ENCODE measurements around the gene ADAMTS3.
"Not testable (repeated sequence)": the region's sequence is repeated elsewhere in the genome, so short reads cannot be mapped to it uniquely, and the experiment has no call there.

Gene ADAMTS3

DNA sequence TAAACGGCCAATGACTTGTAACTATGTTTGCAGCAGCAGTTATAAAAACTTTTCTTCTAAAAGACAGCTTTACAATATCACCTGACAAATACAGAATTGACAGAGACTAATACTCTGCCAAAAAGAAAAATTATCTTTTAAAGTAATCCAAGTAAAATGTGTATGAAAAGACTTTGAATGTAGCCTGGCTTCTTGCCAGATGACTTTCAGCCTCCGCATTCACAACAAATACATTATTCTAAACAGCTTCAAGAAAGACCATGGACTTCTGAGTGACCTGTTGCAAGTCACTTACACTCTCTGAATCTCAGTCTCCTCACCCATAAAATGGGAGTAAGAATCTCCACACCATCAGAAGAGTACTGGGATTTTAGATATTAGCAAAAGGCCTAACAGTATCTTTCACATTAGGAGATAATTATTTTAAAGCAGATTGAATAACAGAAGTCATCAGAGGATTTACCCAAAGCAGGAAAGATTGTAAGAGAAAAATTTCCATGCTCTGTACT is 2.5 kb downstream of the ADAMTS3 start:
- no peak overlapping the region for H3K27ac Mint-ChIP-seq
- H3K27me3 Mint-ChIP-seq: peaks cover 49% of the 10 kb centered on the region
- ATAC-seq (no peak), DNase-seq (no peak)
- H3K4me3 Mint-ChIP-seq: no peak overlapping the region
- H3K9me3 Mint-ChIP-seq: peaks cover 3% of the 10 kb centered on the region
- no peaks in the 10 kb centered on the region for H3K36me3 Mint-ChIP-seq (ENCODE audit: low read depth)
- H3K4me1 Mint-ChIP-seq: peaks cover 14% of the 10 kb centered on the region

DNA sequence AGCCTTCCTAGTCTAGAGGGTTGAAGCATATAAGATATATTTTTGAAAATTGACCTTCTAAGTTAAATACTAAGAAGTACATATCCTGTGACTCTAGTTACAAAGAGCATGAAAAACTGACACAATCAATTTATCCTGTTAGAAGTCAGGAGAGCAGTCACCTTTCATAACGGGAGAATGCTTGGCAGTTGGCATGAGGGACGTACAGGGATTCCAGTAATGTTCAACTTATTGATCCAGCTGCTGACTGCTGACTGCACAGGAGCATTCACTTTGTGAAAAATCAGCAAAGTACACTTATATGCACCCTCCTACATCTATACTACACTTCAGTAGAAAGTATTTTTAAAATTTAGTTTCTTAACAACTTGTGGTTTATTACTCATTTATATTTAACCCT is 4.2 kb downstream of the ADAMTS3 start:
- H3K27me3 Mint-ChIP-seq: peaks cover 38% of the 10 kb centered on the region

DNA sequence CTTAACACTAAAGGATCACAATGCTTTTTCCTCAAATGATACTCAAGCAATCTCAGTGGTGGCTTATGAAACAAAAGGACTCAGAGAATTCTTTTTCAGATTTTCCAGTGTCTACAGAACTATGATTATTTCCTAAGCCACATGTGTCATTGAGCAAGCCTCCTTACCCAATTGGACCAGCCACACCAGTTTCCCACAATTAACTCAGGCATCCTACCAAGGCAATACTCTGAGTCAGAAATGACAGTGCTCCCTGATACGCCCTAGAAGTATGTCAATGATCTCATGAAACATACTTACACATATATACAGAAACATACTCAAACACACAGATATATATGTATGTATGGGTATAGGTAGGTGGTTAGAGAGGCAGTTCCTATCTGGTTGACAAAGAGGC is 4.8 kb downstream of the ADAMTS3 start:
- no peaks in the 10 kb centered on the region for H3K36me3 Mint-ChIP-seq (ENCODE audit: low read depth)
- no peak for DNase-seq
- H3K27ac Mint-ChIP-seq: no peak overlapping the region
- peaks cover 11% of the 10 kb centered on the region for H3K4me1 Mint-ChIP-seq
- no peaks in the 10 kb centered on the region for H3K9me3 Mint-ChIP-seq
- no peak overlapping the region for H3K4me3 Mint-ChIP-seq
- peaks cover 34% of the 10 kb centered on the region for H3K27me3 Mint-ChIP-seq
- ATAC-seq: no peak

More for the DNA sequence above, 4.2 kb downstream of the ADAMTS3 start:
- Mint-ChIP-seq H3K4me1 (peaks cover 13% of the 10 kb centered on the region), H3K4me3 (no peak overlapping the region), H3K36me3 (ENCODE audit: low read depth) (no peaks in the 10 kb centered on the region), H3K9me3 (peaks cover 2% of the 10 kb centered on the region), H3K27ac (no peak overlapping the region)
- ATAC-seq (no peak), DNase-seq (no peak)

GRCh38 chr4:72558655-72559054 is 10.4 kb downstream of the ADAMTS3 start:
- no peak overlapping the region for H3K27ac Mint-ChIP-seq
- H3K36me3 Mint-ChIP-seq (ENCODE audit: low read depth): no peaks in the 10 kb centered on the region
- H3K27me3 Mint-ChIP-seq: peaks cover 9% of the 10 kb centered on the region
- DNase-seq (no peak), ATAC-seq (no peak)
- no peak overlapping the region for H3K4me3 Mint-ChIP-seq
- H3K9me3 Mint-ChIP-seq: no peaks in the 10 kb centered on the region
- H3K4me1 Mint-ChIP-seq: no peaks in the 10 kb centered on the region

GRCh38 chr4:72557021-72557420 is 12.0 kb downstream of the ADAMTS3 start:
- Mint-ChIP-seq H3K9me3 (no peaks in the 10 kb centered on the region), H3K27me3 (peaks cover 8% of the 10 kb centered on the region), H3K4me1 (no peaks in the 10 kb centered on the region), H3K36me3 (ENCODE audit: low read depth) (no peaks in the 10 kb centered on the region), H3K4me3 (no peak overlapping the region), H3K27ac (no peak overlapping the region)
- ATAC-seq: no peak
- no peak for DNase-seq

- Mint-ChIP-seq H3K27me3 (peaks cover 8% of the 10 kb centered on the region), H3K4me1 (no peaks in the 10 kb centered on the region), H3K9me3 (no peaks in the 10 kb centered on the region), H3K4me3 (no peak overlapping the region), H3K27ac (no peak overlapping the region), H3K36me3 (ENCODE audit: low read depth) (no peaks in the 10 kb centered on the region)
- no peak for DNase-seq
- ATAC-seq: no peak
Measured at GRCh38 chr4:72555377-72555831, 13.6 kb downstream of the ADAMTS3 start.

GRCh38 chr4:72553540-72554337 is 15.3 kb downstream of the ADAMTS3 start:
- ATAC-seq: no peak
- Mint-ChIP-seq H3K27ac (no peak overlapping the region), H3K9me3 (no peaks in the 10 kb centered on the region), H3K4me3 (no peak overlapping the region), H3K27me3 (peaks cover 8% of the 10 kb centered on the region), H3K4me1 (no peaks in the 10 kb centered on the region), H3K36me3 (ENCODE audit: low read depth) (no peaks in the 10 kb centered on the region)
- DNase-seq: no peak

DNA sequence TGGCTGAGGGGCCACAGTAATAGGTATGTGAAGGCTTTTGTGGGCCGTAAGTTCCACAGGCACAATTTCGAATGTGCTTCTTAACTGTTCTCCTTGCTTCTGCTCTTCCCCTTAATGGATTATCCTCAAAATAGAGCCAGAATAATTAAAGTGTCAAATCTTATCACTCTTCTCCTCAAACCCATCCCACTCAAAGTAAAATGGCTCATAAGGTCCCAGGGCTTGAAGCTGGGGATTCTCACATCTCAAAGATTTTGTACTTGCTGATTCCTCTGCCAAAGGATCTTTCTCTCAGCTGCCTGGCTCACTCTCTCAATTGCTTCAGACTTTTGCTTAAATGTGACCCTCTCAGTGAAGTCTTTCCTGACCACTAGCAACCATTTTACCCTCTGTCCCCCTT is 16.6 kb downstream of the ADAMTS3 start:
- DNase-seq (no peak), ATAC-seq (no peak)
- H3K36me3 Mint-ChIP-seq (ENCODE audit: low read depth): no peaks in the 10 kb centered on the region
- no peak overlapping the region for H3K4me3 Mint-ChIP-seq
- no peaks in the 10 kb centered on the region for H3K4me1 Mint-ChIP-seq
- no peak overlapping the region for H3K27ac Mint-ChIP-seq
- H3K9me3 Mint-ChIP-seq: no peaks in the 10 kb centered on the region
- peaks cover 4% of the 10 kb centered on the region for H3K27me3 Mint-ChIP-seq

GRCh38 chr4:72546456-72546855 is 22.6 kb downstream of the ADAMTS3 start:
- DNase-seq (no peak), ATAC-seq (no peak)
- no peaks in the 10 kb centered on the region for H3K27me3 Mint-ChIP-seq
- no peaks in the 10 kb centered on the region for H3K36me3 Mint-ChIP-seq (ENCODE audit: low read depth)
- no peaks in the 10 kb centered on the region for H3K9me3 Mint-ChIP-seq
- no peaks in the 10 kb centered on the region for H3K4me1 Mint-ChIP-seq
- H3K4me3 Mint-ChIP-seq: no peak overlapping the region
- H3K27ac Mint-ChIP-seq: no peak overlapping the region

DNA sequence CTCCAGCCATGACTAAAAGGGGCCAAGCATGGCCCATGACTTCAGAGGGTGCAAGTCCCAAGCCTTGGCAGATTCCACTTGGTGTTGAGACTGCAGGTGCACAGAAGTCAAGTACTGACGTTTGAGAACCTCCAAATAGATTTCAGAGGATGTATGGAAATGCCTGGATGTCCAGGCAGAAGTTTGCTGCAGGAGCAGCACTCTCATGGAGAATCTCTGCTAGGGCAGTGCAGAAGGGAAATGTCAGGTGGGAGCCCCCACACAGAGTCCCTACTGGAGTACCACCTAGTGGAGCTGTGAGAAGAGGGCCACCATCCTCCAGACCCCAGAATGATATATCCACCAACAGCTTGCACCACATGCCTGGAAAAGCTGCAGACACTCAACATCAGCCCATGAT is 28.3 kb downstream of the ADAMTS3 start:
- not testable (repeated sequence) for DNase-seq; H3K27me3 Mint-ChIP-seq; H3K36me3 Mint-ChIP-seq (ENCODE audit: low read depth); H3K4me1 Mint-ChIP-seq; H3K4me3 Mint-ChIP-seq; H3K27ac Mint-ChIP-seq; ATAC-seq
- peaks cover 12% of the 10 kb centered on the region for H3K9me3 Mint-ChIP-seq

GRCh38 chr4:72538006-72538405 is 31.0 kb downstream of the ADAMTS3 start:
- H3K27ac Mint-ChIP-seq: no peak overlapping the region

DNA sequence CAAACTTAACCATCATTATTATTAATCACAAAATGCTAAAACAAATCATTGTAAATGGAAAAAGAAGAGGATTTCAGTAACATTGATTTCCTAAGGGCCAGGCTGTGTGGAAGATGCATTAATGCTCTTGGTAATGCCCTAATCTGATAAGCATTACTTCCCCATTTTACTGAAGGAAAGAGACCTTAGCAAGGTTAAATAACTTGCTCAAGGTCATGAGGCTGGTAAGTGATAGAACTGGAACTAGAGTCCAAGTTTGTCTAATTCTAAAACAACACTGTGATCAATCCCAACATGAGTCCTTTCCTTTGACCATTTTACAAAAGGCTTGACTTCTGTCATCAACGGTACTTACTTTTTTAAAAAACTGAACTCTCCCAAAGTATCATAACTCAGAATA is 32.6 kb downstream of the ADAMTS3 start:
- no peak overlapping the region for H3K27ac Mint-ChIP-seq
- ATAC-seq (no peak), DNase-seq (no peak)
- peaks cover 12% of the 10 kb centered on the region for H3K9me3 Mint-ChIP-seq
- no peaks in the 10 kb centered on the region for H3K27me3 Mint-ChIP-seq
- no peak overlapping the region for H3K4me3 Mint-ChIP-seq
- H3K36me3 Mint-ChIP-seq (ENCODE audit: low read depth): no peaks in the 10 kb centered on the region
- H3K4me1 Mint-ChIP-seq: no peaks in the 10 kb centered on the region

More at GRCh38 chr4:72538006-72538405, 31.0 kb downstream of the ADAMTS3 start:
- Mint-ChIP-seq H3K4me1 (no peaks in the 10 kb centered on the region), H3K27me3 (no peaks in the 10 kb centered on the region), H3K36me3 (ENCODE audit: low read depth) (no peaks in the 10 kb centered on the region), H3K9me3 (peaks cover 12% of the 10 kb centered on the region), H3K4me3 (no peak overlapping the region)
- DNase-seq: no peak
- ATAC-seq: no peak

DNA sequence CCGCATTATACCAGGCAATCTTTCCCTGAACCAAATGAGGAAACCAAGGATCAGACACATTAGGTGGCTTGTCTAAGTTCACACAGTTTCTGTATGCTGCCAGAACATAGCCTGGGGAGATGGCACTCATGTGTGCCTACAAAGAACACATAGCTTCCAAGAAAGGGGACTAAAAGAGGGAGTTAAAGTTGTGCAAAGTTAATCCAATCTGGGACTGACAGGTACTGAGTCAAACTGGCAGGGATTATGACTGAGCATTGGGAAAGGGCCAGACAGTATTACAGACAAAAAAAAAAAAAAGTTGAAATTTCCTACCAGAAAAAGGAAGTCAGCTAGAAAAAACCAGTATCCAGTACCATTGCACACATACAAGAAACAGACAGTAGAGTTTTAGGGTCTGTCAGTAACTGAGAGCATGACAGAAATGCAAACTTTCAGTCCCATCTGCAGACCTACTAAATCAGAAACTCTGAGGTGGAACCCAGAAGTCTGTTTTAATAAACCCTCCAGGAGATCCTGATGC is 37.2 kb downstream of the ADAMTS3 start:
- Mint-ChIP-seq H3K27me3 (no peaks in the 10 kb centered on the region), H3K4me3 (no peak overlapping the region), H3K36me3 (ENCODE audit: low read depth) (no peaks in the 10 kb centered on the region), H3K4me1 (no peaks in the 10 kb centered on the region), H3K9me3 (no peaks in the 10 kb centered on the region), H3K27ac (no peak overlapping the region)
- no peak for DNase-seq
- no peak for ATAC-seq

- DNase-seq: no peak
- H3K27ac Mint-ChIP-seq: no peak overlapping the region
- no peaks in the 10 kb centered on the region for H3K4me1 Mint-ChIP-seq
- H3K27me3 Mint-ChIP-seq: no peaks in the 10 kb centered on the region
- peak; percentile 36 for ATAC-seq
- H3K36me3 Mint-ChIP-seq (ENCODE audit: low read depth): no peaks in the 10 kb centered on the region
- H3K4me3 Mint-ChIP-seq: no peak overlapping the region
- H3K9me3 Mint-ChIP-seq: no peaks in the 10 kb centered on the region
Measured at GRCh38 chr4:72531322-72531721, 37.7 kb downstream of the ADAMTS3 start.

- ATAC-seq (no peak), DNase-seq (no peak)
- no peaks in the 10 kb centered on the region for H3K9me3 Mint-ChIP-seq
Measured at GRCh38 chr4:72529148-72529822, 39.7 kb downstream of the ADAMTS3 start.

More at GRCh38 chr4:72529148-72529822, 39.7 kb downstream of the ADAMTS3 start:
- Mint-ChIP-seq H3K27me3 (no peaks in the 10 kb centered on the region), H3K36me3 (ENCODE audit: low read depth) (no peaks in the 10 kb centered on the region), H3K4me1 (no peaks in the 10 kb centered on the region), H3K27ac (no peak overlapping the region), H3K4me3 (no peak overlapping the region)
